NCI-H2107 treated with DMSO at 0.1 percent for 48 hours (cell line): ENCODE results near the gene PANX2.
"Not testable (repeated sequence)": the region's sequence is repeated elsewhere in the genome, so short reads cannot be mapped to it uniquely, and the experiment has no call there.

Experiments used
- DNase-seq: peaks from one replicate; lab custom pipeline; 2025; ENCODE audit not compliant: unreplicated experiment; lab: John Stamatoyannopoulos, UW

Gene PANX2

DNA sequence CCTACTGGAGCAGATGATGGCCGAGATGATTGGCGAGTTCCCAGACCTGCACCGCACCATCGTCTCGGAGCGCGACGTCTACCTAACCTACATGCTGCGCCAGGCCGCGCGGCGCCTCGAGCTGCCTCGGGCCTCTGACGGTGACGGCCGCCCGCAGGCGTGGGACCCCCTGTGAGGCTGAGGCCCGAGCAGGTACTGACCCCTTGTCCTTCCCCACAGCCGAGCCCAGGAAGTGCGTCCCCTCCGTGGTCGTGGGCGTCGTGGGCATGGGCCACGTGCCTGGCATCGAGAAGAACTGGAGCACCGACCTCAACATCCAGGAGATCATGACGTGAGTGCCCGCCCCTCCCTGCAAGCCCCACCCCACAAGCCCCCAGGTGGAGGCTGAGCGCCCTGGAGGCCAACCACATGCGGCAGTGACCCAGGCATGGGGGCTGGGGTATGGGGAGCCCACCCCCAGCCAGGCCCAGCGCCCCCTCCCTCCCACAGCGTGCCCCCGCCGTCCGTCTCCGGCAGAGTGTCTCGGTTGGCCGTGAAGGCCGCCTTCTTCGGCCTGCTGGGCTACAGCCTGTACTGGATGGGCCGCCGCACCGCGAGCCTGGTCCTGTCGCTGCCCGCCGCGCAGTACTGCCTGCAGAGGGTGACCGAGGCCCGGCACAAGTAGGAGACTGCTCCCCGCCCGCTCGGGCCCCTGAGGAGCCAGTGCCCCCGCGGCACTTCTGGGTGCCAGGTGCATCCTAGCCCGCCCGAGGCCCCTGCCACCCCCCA, 27.5 kb downstream of the PANX2 start:
- DNase-seq: no peak

DNA sequence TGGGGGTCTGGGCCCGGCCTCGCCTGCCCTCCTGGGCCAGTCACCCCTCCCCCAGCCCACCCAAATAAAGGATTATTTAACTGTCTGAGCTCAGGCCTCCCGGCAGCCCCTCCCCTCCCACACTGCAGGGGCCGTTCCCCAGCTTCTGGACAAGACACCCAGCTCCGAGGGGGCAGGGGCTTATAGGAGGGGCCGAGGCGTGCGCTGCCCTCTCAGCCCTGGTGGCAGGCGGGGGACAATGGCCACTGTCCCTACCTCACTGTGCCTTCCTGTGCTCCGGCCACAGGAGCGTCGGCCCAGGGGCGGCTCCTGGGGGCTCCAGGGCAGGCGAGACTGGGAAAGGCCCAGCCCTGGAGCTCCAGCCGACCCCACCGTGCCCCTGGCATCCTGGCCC, 28.1 kb downstream of the PANX2 start:
- no peak for DNase-seq

GRCh38 chr22:50199251-50199721, 28.8 kb downstream of the PANX2 start:
- DNase-seq: no peak

GRCh38 chr22:50199829-50200460, 29.4 kb downstream of the PANX2 start:
- DNase-seq: no peak

DNA sequence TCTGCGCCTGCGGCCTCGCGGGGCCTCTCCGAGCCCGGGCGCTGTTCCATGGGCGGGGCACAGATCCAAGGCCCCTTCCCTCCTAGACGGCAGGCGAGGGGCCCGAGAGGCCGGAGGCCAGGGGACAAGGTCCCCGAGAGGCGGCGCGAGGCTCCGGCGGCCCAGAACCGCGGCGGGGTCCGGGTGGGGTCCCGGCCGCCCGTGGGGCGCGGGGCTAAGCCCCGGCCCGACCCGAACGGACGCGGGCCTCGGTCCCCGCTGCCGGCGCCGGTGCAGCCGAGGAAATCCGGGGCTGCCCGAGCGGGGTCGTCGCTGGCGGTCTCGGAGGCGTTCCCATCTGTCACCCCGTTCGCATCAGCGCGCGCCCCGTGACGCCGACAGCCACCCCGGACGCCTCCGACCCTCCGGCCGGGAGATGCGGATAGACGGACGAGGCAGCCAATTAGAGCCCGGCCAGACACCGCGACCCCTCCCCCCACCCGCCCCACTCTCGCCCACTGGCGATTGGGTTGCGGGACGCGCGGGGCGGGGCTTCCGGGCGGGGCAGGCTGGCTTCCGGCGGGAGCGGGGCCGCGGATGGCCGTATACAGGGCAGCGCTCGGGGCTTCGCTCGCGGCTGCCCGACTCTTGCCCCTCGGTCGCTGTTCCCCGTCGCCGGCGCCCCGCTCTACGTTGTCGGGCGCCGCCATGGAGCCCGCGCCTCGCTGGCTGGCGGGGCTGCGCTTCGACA, 30.1 kb downstream of the PANX2 start, which contains the start of gene SELENOO:
SELENOO (plus strand) TSS at position 551 of the 730 bp plus-strand sequence; CDS start at position 577, 26 bp downstream.
- DNase-seq: peak; percentile 40

DNA sequence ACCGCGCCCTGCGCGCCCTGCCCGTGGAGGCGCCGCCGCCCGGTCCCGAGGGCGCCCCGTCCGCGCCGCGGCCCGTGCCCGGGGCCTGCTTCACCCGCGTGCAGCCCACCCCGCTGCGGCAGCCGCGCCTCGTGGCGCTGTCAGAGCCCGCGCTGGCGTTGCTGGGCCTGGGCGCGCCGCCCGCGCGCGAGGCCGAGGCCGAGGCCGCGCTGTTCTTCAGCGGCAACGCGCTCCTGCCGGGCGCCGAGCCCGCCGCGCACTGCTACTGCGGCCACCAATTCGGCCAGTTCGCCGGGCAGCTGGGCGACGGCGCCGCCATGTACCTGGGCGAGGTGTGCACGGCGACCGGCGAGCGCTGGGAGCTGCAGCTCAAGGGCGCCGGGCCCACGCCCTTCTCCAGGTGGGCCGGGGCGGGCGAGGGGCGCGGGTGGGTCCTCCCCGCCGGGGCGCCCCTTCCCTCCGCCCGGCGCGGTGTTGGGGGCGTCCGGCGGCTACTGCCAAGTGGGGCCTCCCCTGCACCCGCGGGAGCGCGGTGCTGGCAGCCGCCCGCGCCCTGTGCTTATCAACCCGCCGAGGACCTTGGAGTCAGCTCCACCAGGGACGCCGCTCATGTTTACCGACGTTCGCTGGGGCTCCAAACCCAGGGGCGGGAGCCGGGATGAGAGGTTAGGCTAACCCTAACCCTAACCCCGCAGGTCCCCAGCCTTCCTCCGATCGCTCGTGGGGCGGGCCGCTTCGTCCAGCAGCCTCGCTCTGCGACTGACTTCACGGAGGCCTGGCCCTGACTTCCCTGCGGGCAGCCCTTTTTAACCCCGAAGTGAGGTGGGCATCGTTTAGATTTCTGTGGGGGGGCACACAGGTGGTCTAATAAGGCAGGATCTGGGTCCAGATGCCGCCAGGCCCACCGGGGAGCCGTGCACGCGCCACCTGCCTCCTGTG, 30.9 kb downstream of the PANX2 start:
- DNase-seq: no peak

DNA sequence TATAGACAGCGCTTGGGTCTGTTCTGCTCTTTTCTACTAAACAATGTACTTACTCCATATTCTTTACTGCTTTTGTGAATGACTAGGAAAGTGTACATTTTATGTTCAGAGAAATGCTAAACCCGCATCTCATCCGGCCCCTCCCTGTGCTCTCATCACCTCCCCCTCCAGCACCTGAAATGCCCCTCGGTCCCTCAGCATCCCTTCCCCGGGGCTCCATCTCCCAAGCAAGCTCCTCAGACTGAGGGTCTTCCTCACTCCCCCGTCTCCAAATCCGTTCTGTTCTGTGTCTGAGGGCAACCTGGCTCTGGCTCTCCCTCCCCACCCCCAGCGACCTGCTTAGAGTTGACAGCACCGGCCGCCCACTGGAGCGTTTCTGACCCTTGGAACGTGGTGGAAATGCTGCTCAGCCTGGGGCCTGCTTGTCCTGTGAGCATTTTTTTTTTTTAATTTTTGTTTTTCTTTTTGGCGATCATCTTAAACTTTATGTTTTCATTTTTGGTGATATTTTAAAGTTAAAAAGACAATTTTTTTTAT, 31.7 kb downstream of the PANX2 start:
- no peak for DNase-seq

- DNase-seq: no peak
Measured at GRCh38 chr22:50203288-50203687, 32.8 kb downstream of the PANX2 start.

GRCh38 chr22:50204571-50204970, 34.0 kb downstream of the PANX2 start:
- no peak for DNase-seq

- not testable (repeated sequence) for DNase-seq
Measured at GRCh38 chr22:50204998-50205397, 34.5 kb downstream of the PANX2 start.

GRCh38 chr22:50205781-50206569, 35.4 kb downstream of the PANX2 start:
- no peak for DNase-seq

- no peak for DNase-seq
Measured at GRCh38 chr22:50206599-50206998, 36.1 kb downstream of the PANX2 start.

DNA sequence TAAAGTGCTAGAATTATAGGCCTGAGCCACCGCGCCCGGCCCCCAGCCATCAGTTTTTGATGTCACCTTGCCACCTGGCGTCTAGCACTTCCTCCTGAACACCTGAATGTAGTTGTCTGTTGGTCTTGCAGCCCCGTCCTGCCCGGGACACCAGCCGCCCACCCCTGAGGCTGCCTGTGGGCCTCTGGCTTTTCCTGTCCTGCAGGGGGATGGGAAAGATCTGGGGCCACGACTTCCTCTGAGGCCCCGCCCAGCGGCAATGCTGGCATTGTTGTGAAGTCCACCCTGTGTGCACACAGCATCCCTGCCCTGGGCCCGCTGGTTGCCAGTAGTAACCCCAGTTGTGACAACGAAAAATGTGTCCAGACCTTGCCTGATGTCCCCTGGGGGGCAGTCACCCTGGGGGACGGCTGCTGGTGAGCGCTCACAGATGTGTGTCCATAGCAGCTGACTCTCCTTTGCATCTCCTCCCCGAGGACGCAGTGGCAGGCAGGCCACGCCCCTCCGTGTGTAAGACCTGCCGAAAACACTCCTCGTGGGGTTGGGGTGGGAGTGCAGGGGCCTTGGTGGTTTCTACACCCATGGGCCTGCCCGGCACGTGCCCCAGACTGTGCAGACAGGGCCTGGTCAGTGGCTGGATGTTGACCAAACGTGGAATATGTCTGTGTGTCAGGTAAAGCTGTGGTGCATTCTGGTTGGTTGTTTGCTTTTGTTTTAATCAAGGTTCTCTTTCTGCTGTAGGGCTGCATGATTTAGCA, 37.0 kb downstream of the PANX2 start:
- DNase-seq: no peak

GRCh38 chr22:50208430-50208938, 38.0 kb downstream of the PANX2 start:
- DNase-seq: no peak

DNA sequence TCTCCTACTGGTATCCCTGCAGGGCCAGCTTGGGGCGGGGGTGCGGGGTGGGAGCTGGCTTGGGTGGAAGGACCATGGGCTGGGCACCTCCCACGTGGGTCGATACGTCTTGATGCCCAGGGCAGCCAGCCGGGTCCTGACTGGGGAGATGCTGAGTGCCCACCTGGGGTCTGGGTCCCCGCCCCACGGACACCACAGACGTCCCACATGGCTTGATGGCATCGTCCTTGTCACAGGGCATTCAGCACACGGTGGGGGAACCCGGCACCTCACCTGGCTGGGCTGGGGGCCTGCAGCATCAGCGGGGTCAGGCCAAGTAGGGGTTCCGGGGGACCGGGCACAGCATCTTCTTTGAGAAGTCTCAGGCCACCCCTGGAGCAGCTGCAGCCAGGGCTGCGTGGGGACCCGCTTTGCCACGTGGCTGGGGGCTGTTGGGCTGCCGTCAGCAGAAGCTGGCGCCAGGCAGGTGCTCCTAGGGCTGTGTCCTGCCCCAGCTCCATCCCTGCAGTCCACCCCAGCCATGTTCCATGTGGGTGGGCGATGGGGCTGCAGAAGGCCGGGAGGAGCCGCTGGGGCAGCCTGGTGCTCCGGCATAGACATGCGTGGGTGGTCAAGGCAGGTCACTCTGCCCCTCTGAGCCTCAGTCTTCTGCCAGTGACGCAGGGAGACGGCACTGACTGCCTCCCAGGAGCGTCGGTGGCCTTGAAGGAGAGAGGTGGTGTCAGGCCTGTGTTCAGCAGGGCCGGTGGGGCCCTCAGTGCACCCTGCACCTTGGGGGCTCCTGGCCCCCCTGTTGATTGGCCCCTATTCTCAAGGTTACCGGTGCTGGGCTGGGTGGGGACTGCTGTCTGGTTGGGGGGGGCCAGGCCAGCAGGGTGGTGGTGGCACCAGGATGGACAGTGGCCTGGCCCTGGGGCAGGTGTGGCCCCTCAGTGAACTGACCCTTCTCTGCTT, 38.7 kb downstream of the PANX2 start:
- no peak for DNase-seq

- DNase-seq: no peak
Measured at GRCh38 chr22:50209893-50210292, 39.4 kb downstream of the PANX2 start.

GRCh38 chr22:50210378-50211139, 40.0 kb downstream of the PANX2 start:
- no peak for DNase-seq
